Nephron (organoid): ENCODE results near the gene INTS1.

Experiments
- H3K27ac Mint-ChIP-seq, 3 experiments: 2 replicates each; pipeline ENCODE4 v1.8.0; 2020; ENCODE audit warnings: mixed read lengths in 3 of 3, mild to moderate bottlenecking in 2 of 3, moderate library complexity in 1 of 3
- H3K27me3 Mint-ChIP-seq: 2 replicates; pipeline ENCODE4 v1.8.0; 2021; ENCODE audit warnings: low read depth, mild to moderate bottlenecking, moderate library complexity, mixed read lengths
- H3K36me3 Mint-ChIP-seq: 2 replicates; pipeline ENCODE4 v1.8.0; 2020; ENCODE audit warnings: low read depth, mixed read lengths
- H3K4me1 Mint-ChIP-seq: 2 replicates; pipeline ENCODE4 v1.8.0; 2020; ENCODE audit warnings: mixed read lengths
- H3K4me3 Mint-ChIP-seq, 3 experiments: 2 replicates each; pipeline ENCODE4 v1.8.0; 2020; ENCODE audit warnings: mild to moderate bottlenecking in 3 of 3, mixed read lengths in 3 of 3, moderate library complexity in 2 of 3
- H3K9me3 Mint-ChIP-seq: 2 replicates; pipeline ENCODE4 v1.8.0; 2020; ENCODE audit warnings: mixed read lengths
- TF ChIP-seq, protein P1 (sequence below), 3 experiments: fragments of 200-600 bp; sonication (generic); IDR thresholded peaks; one replicate each; pipeline ENCODE4 v1.5.0; 2021; ENCODE audit warnings: antibody characterized with exemption in 3 of 3; ENCODE audit not compliant: unreplicated experiment in 3 of 3

Gene INTS1

GRCh38 chr7:1508277-1508758 is 4.1 kb upstream of the INTS1 start:
- H3K27ac Mint-ChIP-seq = peak overlapping the region in 2 of 3 experiments; percentile 35 to 60
- H3K36me3 Mint-ChIP-seq = no peaks in the 10 kb centered on the region
- TF ChIP-seq, protein P1, sequence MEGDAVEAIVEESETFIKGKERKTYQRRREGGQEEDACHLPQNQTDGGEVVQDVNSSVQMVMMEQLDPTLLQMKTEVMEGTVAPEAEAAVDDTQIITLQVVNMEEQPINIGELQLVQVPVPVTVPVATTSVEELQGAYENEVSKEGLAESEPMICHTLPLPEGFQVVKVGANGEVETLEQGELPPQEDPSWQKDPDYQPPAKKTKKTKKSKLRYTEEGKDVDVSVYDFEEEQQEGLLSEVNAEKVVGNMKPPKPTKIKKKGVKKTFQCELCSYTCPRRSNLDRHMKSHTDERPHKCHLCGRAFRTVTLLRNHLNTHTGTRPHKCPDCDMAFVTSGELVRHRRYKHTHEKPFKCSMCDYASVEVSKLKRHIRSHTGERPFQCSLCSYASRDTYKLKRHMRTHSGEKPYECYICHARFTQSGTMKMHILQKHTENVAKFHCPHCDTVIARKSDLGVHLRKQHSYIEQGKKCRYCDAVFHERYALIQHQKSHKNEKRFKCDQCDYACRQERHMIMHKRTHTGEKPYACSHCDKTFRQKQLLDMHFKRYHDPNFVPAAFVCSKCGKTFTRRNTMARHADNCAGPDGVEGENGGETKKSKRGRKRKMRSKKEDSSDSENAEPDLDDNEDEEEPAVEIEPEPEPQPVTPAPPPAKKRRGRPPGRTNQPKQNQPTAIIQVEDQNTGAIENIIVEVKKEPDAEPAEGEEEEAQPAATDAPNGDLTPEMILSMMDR (IDR thresholded peaks at IDR 0.05; ENCODE audit: unreplicated experiment in 3 of 3) = no peak
- no peaks in the 10 kb centered on the region for H3K27me3 Mint-ChIP-seq
- H3K4me3 Mint-ChIP-seq = peak overlapping the region; percentile 28 to 57 (median 43)
- H3K9me3 Mint-ChIP-seq = no peaks in the 10 kb centered on the region
- H3K4me1 Mint-ChIP-seq = no peaks in the 10 kb centered on the region

DNA sequence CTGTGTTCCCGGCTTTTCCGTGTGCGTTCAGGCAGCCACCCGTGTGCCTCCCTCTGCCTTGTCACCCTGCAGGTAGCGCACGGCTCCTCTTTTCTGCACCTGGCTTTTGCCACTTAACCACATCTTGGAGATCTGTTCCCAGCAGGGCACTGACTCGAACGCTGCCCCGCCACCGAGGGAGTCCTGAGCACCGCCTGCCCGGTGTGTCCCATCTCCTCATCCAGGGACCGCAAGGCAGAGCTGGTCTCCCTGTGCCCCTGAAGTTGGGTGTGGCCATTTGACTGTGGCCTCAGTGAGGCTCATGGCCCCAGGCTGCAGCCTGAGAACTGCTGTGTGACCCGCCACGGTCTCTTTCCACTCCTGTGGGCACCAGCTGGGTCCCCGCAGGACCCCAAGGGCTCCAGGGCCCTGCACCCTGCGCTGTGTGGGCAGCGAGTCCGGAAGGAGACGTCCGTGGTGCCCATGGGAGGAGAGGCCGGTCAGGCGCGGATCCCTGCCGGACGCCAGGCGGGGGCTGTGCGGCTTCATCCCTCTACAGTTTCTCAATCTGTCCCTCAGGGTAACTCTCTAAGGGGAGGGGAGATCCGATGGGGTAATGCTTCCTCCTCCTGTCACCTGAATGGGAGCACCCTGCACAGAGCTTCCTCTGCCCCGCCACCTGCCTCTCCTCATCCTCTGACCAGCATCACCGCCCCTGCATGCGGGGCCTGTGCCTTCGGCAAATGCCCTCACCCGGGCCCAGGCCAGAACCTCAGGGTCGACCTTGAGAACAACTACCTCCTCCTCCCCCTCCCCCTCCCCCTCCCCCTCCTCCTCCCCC is 1.8 kb upstream of the INTS1 start:
- Mint-ChIP-seq H3K27me3 (no peaks in the 10 kb centered on the region), H3K27ac (peak overlapping the region in 2 of 3 experiments; percentile 57 to 83), H3K4me1 (peaks cover 14% of the 10 kb centered on the region), H3K9me3 (no peaks in the 10 kb centered on the region), H3K4me3 (peak overlapping the region; percentile 76 to 86 (median 78)), H3K36me3 (peaks cover 10% of the 10 kb centered on the region)
- TF ChIP-seq, protein P1 (IDR thresholded peaks at IDR 0.05; ENCODE audit: unreplicated experiment in 3 of 3) = no peak

DNA sequence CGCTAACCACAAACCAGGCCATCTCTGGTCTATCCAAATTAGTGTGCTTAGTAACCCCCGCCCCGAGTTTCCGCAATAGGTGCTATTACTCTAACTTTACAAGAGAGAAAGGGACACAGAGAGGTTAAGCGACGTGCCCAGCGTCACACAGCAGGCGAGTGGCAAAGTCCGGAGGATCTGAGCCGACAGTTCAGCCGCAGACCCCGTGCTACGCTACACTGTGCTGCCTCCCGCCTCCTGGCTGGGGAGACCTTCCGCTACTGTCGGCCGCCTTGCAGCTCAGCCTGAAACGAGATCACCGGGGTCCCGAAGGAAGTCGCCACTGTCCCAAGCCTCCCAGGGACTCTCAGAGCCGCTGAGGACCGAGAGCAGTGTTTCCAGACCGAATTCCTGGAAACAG is 799 bp downstream of the INTS1 start:
- Mint-ChIP-seq H3K36me3 (peaks cover 18% of the 10 kb centered on the region), H3K9me3 (no peaks in the 10 kb centered on the region), H3K4me1 (peaks cover 14% of the 10 kb centered on the region), H3K4me3 (peak overlapping the region; percentile 90 to 93 (median 91)), H3K27me3 (no peaks in the 10 kb centered on the region), H3K27ac (peak overlapping the region in 1 of 3 experiments; percentile 57)
- TF ChIP-seq, protein P1 (IDR thresholded peaks at IDR 0.05; ENCODE audit: unreplicated experiment in 3 of 3) = no peak

GRCh38 chr7:1502845-1503244 is 1.3 kb downstream of the INTS1 start:
- TF ChIP-seq, protein P1 (IDR thresholded peaks at IDR 0.05; ENCODE audit: unreplicated experiment in 3 of 3) = no peak
- Mint-ChIP-seq H3K4me1 (peaks cover 14% of the 10 kb centered on the region), H3K27me3 (no peaks in the 10 kb centered on the region), H3K9me3 (no peaks in the 10 kb centered on the region), H3K36me3 (peaks cover 21% of the 10 kb centered on the region), H3K4me3 (peak overlapping the region; percentile 90 to 93 (median 91)), H3K27ac (peak overlapping the region in 1 of 3 experiments; percentile 57)

- Mint-ChIP-seq H3K9me3 (no peaks in the 10 kb centered on the region), H3K36me3 (peaks cover 26% of the 10 kb centered on the region), H3K4me3 (peak overlapping the region; percentile 90 to 93 (median 91)), H3K27me3 (no peaks in the 10 kb centered on the region), H3K4me1 (peaks cover 14% of the 10 kb centered on the region), H3K27ac (no peak overlapping the region)
- TF ChIP-seq, protein P1 (IDR thresholded peaks at IDR 0.05; ENCODE audit: unreplicated experiment in 3 of 3) = no peak
Measured at GRCh38 chr7:1501487-1502270, 2.5 kb downstream of the INTS1 start.
